Immature natural killer cell (primary cell): Measurements from ENCODE around the gene DCAF7. TPM values are rescaled to one million over a fixed set of nuclear protein-coding genes. Genes with fewer than 3 reads are reported as not detected.

Experiments
- DNase-seq, 3 donors: peaks; one replicate each; pipeline ENCODE4 v3.0.0; 2022; ENCODE audit warnings: mixed read lengths in 1 of 3
- H3K27ac Mint-ChIP-seq, 6 donors: one replicate each; pipeline ENCODE4 v1.8.0; 2020; ENCODE audit warnings: mixed read lengths in 6 of 6, mild to moderate bottlenecking in 5 of 6, inconsistent platforms in 4 of 6, moderate library complexity in 3 of 6
- H3K27me3 Mint-ChIP-seq, 3 donors: one replicate each; pipeline ENCODE4 v1.8.0; 2020 to 2021; ENCODE audit warnings: low read depth in 3 of 3, mild to moderate bottlenecking in 3 of 3, mixed read lengths in 3 of 3, moderate library complexity in 3 of 3, inconsistent platforms in 1 of 3
- H3K36me3 Mint-ChIP-seq, 3 donors: one replicate each; pipeline ENCODE4 v1.8.0; 2020; ENCODE audit warnings: mixed read lengths in 3 of 3, inconsistent platforms in 2 of 3, mild to moderate bottlenecking in 2 of 3
- H3K4me1 Mint-ChIP-seq, 2 donors: one replicate each; pipeline ENCODE4 v1.8.0; 2020; ENCODE audit warnings: inconsistent platforms in 2 of 2, mild to moderate bottlenecking in 2 of 2, mixed read lengths in 2 of 2, moderate library complexity in 1 of 2
- H3K4me3 Mint-ChIP-seq, 5 donors: one replicate each; pipeline ENCODE4 v1.8.0; 2020; ENCODE audit warnings: mild to moderate bottlenecking in 5 of 5, mixed read lengths in 5 of 5, inconsistent platforms in 3 of 5, moderate library complexity in 3 of 5
- H3K9me3 Mint-ChIP-seq, 6 donors: one replicate each; pipeline ENCODE4 v1.8.0; 2020; ENCODE audit warnings: mild to moderate bottlenecking in 6 of 6, mixed read lengths in 6 of 6, inconsistent platforms in 4 of 6, moderate library complexity in 3 of 6
- polyA plus RNA-seq, 3 donors: library from polyadenylated mRNA; unstranded; fragments of 300-500 nt; fragmentation: Illumina TruSeq; gene quantifications; one replicate each; pipeline ENCODE4 v1.2.3, GENCODE V29; 2021

DCAF7 gene
- polyA plus RNA-seq, 3 donors from 2014 or later: 69.2 to 124 (median 113) TPM

- peak overlapping the region in 5 of 6 donors; percentile 17 to 76 (median 51) for H3K27ac Mint-ChIP-seq
- peak overlapping the region; percentile 4 to 78 (median 60) for H3K4me3 Mint-ChIP-seq
- H3K36me3 Mint-ChIP-seq: peaks cover 0 to 5% (median 3%) of the 10 kb centered on the region in 3 donors
- peaks cover 47 to 60% of the 10 kb centered on the region in 2 donors for H3K4me1 Mint-ChIP-seq
- H3K9me3 Mint-ChIP-seq: no peaks in the 10 kb centered on the region
- peak in 2 of 3 donors; percentile 10 to 36 for DNase-seq
- H3K27me3 Mint-ChIP-seq: peaks cover 3 to 6% (median 5%) of the 10 kb centered on the region in 3 donors
These were observed 46.7 kb downstream of the DCAF7 start for GRCh38 chr17:63596856-63597586.

- peak overlapping the region; percentile 40 to 74 (median 64) for H3K4me3 Mint-ChIP-seq
- DNase-seq: peak; percentile 43 to 52 (median 46)
- peak overlapping the region; percentile 9 to 76 (median 52) for H3K27ac Mint-ChIP-seq
- H3K27me3 Mint-ChIP-seq: peaks cover 3 to 6% (median 5%) of the 10 kb centered on the region in 3 donors
- no peaks in the 10 kb centered on the region for H3K9me3 Mint-ChIP-seq
- peaks cover 47 to 56% of the 10 kb centered on the region in 2 donors for H3K4me1 Mint-ChIP-seq
- peaks cover 0 to 5% (median 3%) of the 10 kb centered on the region in 3 donors for H3K36me3 Mint-ChIP-seq
These were observed 48.0 kb downstream of the DCAF7 start for GRCh38 chr17:63598281-63598680.

GRCh38 chr17:63600569-63601438 lies 50.5 kb downstream of the DCAF7 start, which contains the start of gene TACO1:
Gene TACO1 (plus strand): TSS chr17:63600895. CDS start chr17:63601084, 189 bp downstream.
- peaks cover 5 to 9% (median 9%) of the 10 kb centered on the region in 3 donors for H3K36me3 Mint-ChIP-seq
- no peaks in the 10 kb centered on the region for H3K9me3 Mint-ChIP-seq
- peaks cover 3 to 7% (median 5%) of the 10 kb centered on the region in 3 donors for H3K27me3 Mint-ChIP-seq
- peak within 1 kb of the TSS; percentile 90 to 95 (median 93) for H3K4me3 Mint-ChIP-seq
- H3K27ac Mint-ChIP-seq: peak within 1 kb of the TSS; percentile 88 to 96 (median 92)
- peak; percentile 68 to 73 (median 72) for DNase-seq
- peaks cover 43 to 49% of the 10 kb centered on the region in 2 donors for H3K4me1 Mint-ChIP-seq

- Mint-ChIP-seq H3K27ac (peak overlapping the region; percentile 88 to 96 (median 92)), H3K36me3 (peaks cover 10 to 16% (median 15%) of the 10 kb centered on the region in 3 donors), H3K9me3 (no peaks in the 10 kb centered on the region), H3K4me3 (peak overlapping the region; percentile 87 to 95 (median 93)), H3K4me1 (peaks cover 42 to 48% of the 10 kb centered on the region in 2 donors), H3K27me3 (peaks cover 3 to 7% (median 5%) of the 10 kb centered on the region in 3 donors)
- no peak for DNase-seq
These were observed 51.4 kb downstream of the DCAF7 start for GRCh38 chr17:63601439-63602371.

- H3K4me1 Mint-ChIP-seq: no peaks in the 10 kb centered on the region
- peaks cover 0 to 1% (median 0%) of the 10 kb centered on the region in 3 donors for H3K27me3 Mint-ChIP-seq
- peak overlapping the region in 2 of 6 donors; percentile 24 to 64 for H3K27ac Mint-ChIP-seq
- H3K4me3 Mint-ChIP-seq: no peak overlapping the region
- H3K36me3 Mint-ChIP-seq: peaks cover 21 to 43% (median 24%) of the 10 kb centered on the region in 3 donors
- DNase-seq: no peak
- H3K9me3 Mint-ChIP-seq: no peaks in the 10 kb centered on the region
These were observed 59.7 kb downstream of the DCAF7 start for GRCh38 chr17:63609816-63610573.

- DNase-seq: no peak
- no peak overlapping the region for H3K4me3 Mint-ChIP-seq
- H3K36me3 Mint-ChIP-seq: peaks cover 15 to 34% (median 16%) of the 10 kb centered on the region in 3 donors
- H3K27ac Mint-ChIP-seq: no peak overlapping the region
- no peaks in the 10 kb centered on the region for H3K4me1 Mint-ChIP-seq
- peaks cover 0 to 1% (median 0%) of the 10 kb centered on the region in 3 donors for H3K27me3 Mint-ChIP-seq
- no peaks in the 10 kb centered on the region for H3K9me3 Mint-ChIP-seq
These were observed 60.6 kb downstream of the DCAF7 start for GRCh38 chr17:63610854-63611253.

GRCh38 chr17:63611354-63611753 lies 61.1 kb downstream of the DCAF7 start:
- DNase-seq: no peak
- Mint-ChIP-seq H3K36me3 (peaks cover 10 to 29% (median 11%) of the 10 kb centered on the region in 3 donors), H3K27me3 (peaks cover 0 to 1% (median 0%) of the 10 kb centered on the region in 3 donors), H3K27ac (no peak overlapping the region), H3K4me3 (no peak overlapping the region), H3K4me1 (no peaks in the 10 kb centered on the region), H3K9me3 (no peaks in the 10 kb centered on the region)

GRCh38 chr17:63613663-63614062 lies 63.4 kb downstream of the DCAF7 start:
- Mint-ChIP-seq H3K9me3 (no peaks in the 10 kb centered on the region), H3K27me3 (peaks cover 0 to 2% (median 1%) of the 10 kb centered on the region in 3 donors), H3K4me3 (no peak overlapping the region), H3K36me3 (peaks cover 0 to 11% (median 0%) of the 10 kb centered on the region in 3 donors), H3K27ac (no peak overlapping the region), H3K4me1 (no peaks in the 10 kb centered on the region)
- no peak for DNase-seq

- Mint-ChIP-seq H3K4me3 (peak overlapping the region; percentile 81 to 95 (median 91)), H3K36me3 (no peaks in the 10 kb centered on the region), H3K27me3 (peaks cover 4 to 6% (median 6%) of the 10 kb centered on the region in 3 donors), H3K9me3 (no peaks in the 10 kb centered on the region), H3K4me1 (peaks cover 37 to 40% of the 10 kb centered on the region in 2 donors), H3K27ac (peak overlapping the region; percentile 52 to 85 (median 81))
- DNase-seq: no peak
These were observed 71.0 kb downstream of the DCAF7 start for GRCh38 chr17:63621229-63621683.

GRCh38 chr17:63621684-63622573 lies 71.7 kb downstream of the DCAF7 start, which contains the start of gene MAP3K3:
Gene MAP3K3 (plus strand): TSS chr17:63622417. CDS start chr17:63622760, 343 bp downstream.
- Mint-ChIP-seq H3K4me1 (peaks cover 44 to 47% of the 10 kb centered on the region in 2 donors), H3K9me3 (no peaks in the 10 kb centered on the region), H3K4me3 (peak within 1 kb of the TSS; percentile 95 to 96 (median 96)), H3K27ac (peak within 1 kb of the TSS; percentile 81 to 95 (median 92)), H3K27me3 (peaks cover 4 to 6% (median 6%) of the 10 kb centered on the region in 3 donors), H3K36me3 (no peaks in the 10 kb centered on the region)
- DNase-seq: peak; percentile 98
